HCT116 (cell line): ENCODE results near the gene SLC28A2. TPM values are rescaled to one million over a fixed set of nuclear protein-coding genes. Genes with fewer than 3 reads are reported as not detected.
"Not testable (repeated sequence)": the region's sequence is repeated elsewhere in the genome, so short reads cannot be mapped to it uniquely, and the experiment has no call there.

ENCODE experiments used
- ATAC-seq: fragments of 200-7000 bp; cut with Tn5 transposase; 2 replicates; pipeline ENCODE4 v1.9.1; 2020; ENCODE audit warnings: mild to moderate bottlenecking, moderate library complexity
- BruUV-seq: library from RNA; stranded (reverse); fragments of 400-500 nt; replicated peaks from 2 replicates; lab custom pipeline; 2021; lab: Mats Ljungman, UMichigan
- CTCF ChIA-PET: fragments of 300-600 bp; sonication (Branson Sonifier 250); formaldehyde crosslinking; loops from one replicate; lab custom pipeline; 2021; ENCODE audit warnings: antibody characterized with exemption; lab: Charles Lee
- POLR2A ChIA-PET: fragments of 300-600, 350-600 bp; sonication (Branson Sonifier 250); formaldehyde crosslinking; loops from one replicate; lab custom pipeline; 2021; ENCODE audit warnings: antibody characterized with exemption; lab: Charles Lee
- RAD21 ChIA-PET, 2 experiments: fragments of 300-600 bp; sonication (Branson Sonifier 250); formaldehyde crosslinking; loops; one replicate each; lab custom pipeline; 2023; ENCODE audit warnings: low total read pairs in 2 of 2; ENCODE audit not compliant: uncharacterized antibody in 2 of 2, unreplicated experiment in 2 of 2, low non-redundant PET in 1 of 2; lab: Charles Lee
- DNase-seq: peaks from one replicate; pipeline ENCODE4 v3.0.0-alpha.2; 2010; ENCODE audit warnings: low read depth, low spot score
- H2AFZ ChIP-seq: fragments of 200-600 bp; shearing (Covaris generic), sonication (generic); 2 replicates; pipeline ENCODE4 v1.6.1; 2017; ENCODE audit warnings: low read depth, mixed run types, mixed read lengths, antibody characterized with exemption, low read length; ENCODE audit not compliant: poor library complexity, severe bottlenecking
- H3K27ac ChIP-seq: 2 replicates; pipeline ENCODE4 v1.5.1; 2012; ENCODE audit warnings: low read depth, low read length
- H3K27me3 ChIP-seq: fragments of 200-600 bp; sonication (generic); 2 replicates; pipeline ENCODE4 v1.6.1; 2016; ENCODE audit warnings: mixed run types, low read length, mixed read lengths; ENCODE audit not compliant: insufficient read depth
- H3K36me3 ChIP-seq, 2 experiments: fragments of 200-500 bp in 1 of 2; fragments of 200-600 bp in 1 of 2; sonication (Bioruptor generic) in 1 of 2; sonication (generic) in 1 of 2; 2 replicates each; pipeline versions ENCODE4 v1.5.1 to v1.6.1; 2014 to 2016; ENCODE audit warnings: low read length in 2 of 2, inconsistent platforms in 1 of 2, mixed read lengths in 1 of 2, mixed run types in 1 of 2; ENCODE audit not compliant: insufficient read depth in 2 of 2, control insufficient read depth in 1 of 2
- H3K4me1 ChIP-seq, 2 experiments: fragments of 200-600 bp in 1 of 2; sonication (generic) in 1 of 2; 2 replicates each; pipeline versions ENCODE4 v1.5.1 to v1.6.1; 2012 to 2017; ENCODE audit warnings: low read length in 2 of 2, inconsistent platforms in 1 of 2, mild to moderate bottlenecking in 1 of 2, mixed read lengths in 1 of 2, mixed run types in 1 of 2, moderate library complexity in 1 of 2; ENCODE audit not compliant: insufficient read depth in 2 of 2, control insufficient read depth in 1 of 2
- H3K4me2 ChIP-seq: fragments of 200-600 bp; sonication (generic); 2 replicates; pipeline ENCODE4 v1.6.1; 2017; ENCODE audit warnings: mixed run types, low read length, mixed read lengths
- H3K4me3 ChIP-seq, 2 experiments: fragments of 200-600 bp in 1 of 2; sonication (generic) in 1 of 2; replicated peaks in 1 of 2; 2 replicates each; pipeline ENCODE4 v1.5.1; 2011 to 2016; ENCODE audit warnings: low read length in 2 of 2, control low read depth in 1 of 2, low read depth in 1 of 2, mild to moderate bottlenecking in 1 of 2, mixed read lengths in 1 of 2, mixed run types in 1 of 2
- H3K79me2 ChIP-seq: fragments of 200-600 bp; sonication (generic); 2 replicates; pipeline ENCODE4 v1.6.1; 2017; ENCODE audit warnings: mild to moderate bottlenecking, mixed run types, low read length, moderate library complexity, mixed read lengths; ENCODE audit not compliant: insufficient read depth
- H3K9ac ChIP-seq: fragments of 200-600 bp; sonication (generic); 2 replicates; pipeline ENCODE4 v1.6.1; 2016; ENCODE audit warnings: low read length, mixed read lengths
- H3K9me2 ChIP-seq: fragments of 200-600 bp; sonication (generic), shearing (Covaris generic); 2 replicates; pipeline ENCODE4 v1.6.1; 2017; ENCODE audit warnings: mixed run types, mild to moderate bottlenecking, moderate library complexity; ENCODE audit not compliant: insufficient read depth
- H3K9me3 ChIP-seq, 2 experiments: fragments of 200-500 bp in 1 of 2; fragments of 200-600 bp in 1 of 2; sonication (Bioruptor generic) in 1 of 2; sonication (generic) in 1 of 2; 2 replicates each; pipeline ENCODE4 v1.6.1; 2014 to 2017; ENCODE audit warnings: low read length in 2 of 2, mixed read lengths in 2 of 2, inconsistent platforms in 1 of 2, low read depth in 1 of 2, mild to moderate bottlenecking in 1 of 2, mixed run types in 1 of 2, moderate library complexity in 1 of 2; ENCODE audit not compliant: control insufficient read depth in 1 of 2, insufficient read depth in 1 of 2
- H4K20me1 ChIP-seq: fragments of 200-600 bp; sonication (generic), shearing (Covaris generic); 2 replicates; pipeline ENCODE4 v1.6.1; 2017; ENCODE audit warnings: mixed run types, mild to moderate bottlenecking, moderate library complexity; ENCODE audit not compliant: insufficient read depth
- CBX3 ChIP-seq: IDR thresholded peaks from 2 replicates; pipeline ENCODE4 v1.6.1; 2012; ENCODE audit warnings: low read depth
- ELF1 ChIP-seq: IDR thresholded peaks from 2 replicates; pipeline ENCODE4 v1.6.1; 2012; ENCODE audit warnings: low read depth, borderline replicate concordance
- FOSL1 ChIP-seq: IDR thresholded peaks from 2 replicates; pipeline ENCODE4 v1.6.1; 2012; ENCODE audit warnings: low read depth
- JUND ChIP-seq: IDR thresholded peaks from 2 replicates; pipeline ENCODE4 v1.6.1; 2012
- RAD21 ChIP-seq: IDR thresholded peaks from 2 replicates; pipeline ENCODE4 v1.6.1; 2012; ENCODE audit warnings: low read depth, mild to moderate bottlenecking
- SP1 ChIP-seq: IDR thresholded peaks from 2 replicates; pipeline ENCODE4 v1.6.1; 2012; ENCODE audit warnings: low read depth
- ZBTB33 ChIP-seq: IDR thresholded peaks from 2 replicates; pipeline ENCODE4 v1.6.1; 2011; ENCODE audit warnings: mild to moderate bottlenecking, low read length, moderate library complexity; ENCODE audit not compliant: insufficient replicate concordance; ENCODE audit errors: extremely low read depth
- intact Hi-C: fragments of 100-400 bp; cut with micrococcal nuclease; formaldehyde crosslinking; loops from 2 replicates; pipeline ENCODE4 v1.10.0; 2022
- total RNA-seq: library from RNA; stranded (reverse); gene quantifications from one replicate; pipeline ENCODE4 v1.2.1, GENCODE V29; 2021; ENCODE audit not compliant: unreplicated experiment

SLC28A2 gene
- total RNA-seq, 1 experiment from 2014 or later, result not detected

GRCh38 chr15:45288947-45289346 is 36.9 kb downstream of the SLC28A2 start (continued):
- TF ChIP-seq ELF1, result no peak
- TF ChIP-seq FOSL1, result no peak
- no peak for TF ChIP-seq RAD21
- TF ChIP-seq ZBTB33, result no peak

DNA sequence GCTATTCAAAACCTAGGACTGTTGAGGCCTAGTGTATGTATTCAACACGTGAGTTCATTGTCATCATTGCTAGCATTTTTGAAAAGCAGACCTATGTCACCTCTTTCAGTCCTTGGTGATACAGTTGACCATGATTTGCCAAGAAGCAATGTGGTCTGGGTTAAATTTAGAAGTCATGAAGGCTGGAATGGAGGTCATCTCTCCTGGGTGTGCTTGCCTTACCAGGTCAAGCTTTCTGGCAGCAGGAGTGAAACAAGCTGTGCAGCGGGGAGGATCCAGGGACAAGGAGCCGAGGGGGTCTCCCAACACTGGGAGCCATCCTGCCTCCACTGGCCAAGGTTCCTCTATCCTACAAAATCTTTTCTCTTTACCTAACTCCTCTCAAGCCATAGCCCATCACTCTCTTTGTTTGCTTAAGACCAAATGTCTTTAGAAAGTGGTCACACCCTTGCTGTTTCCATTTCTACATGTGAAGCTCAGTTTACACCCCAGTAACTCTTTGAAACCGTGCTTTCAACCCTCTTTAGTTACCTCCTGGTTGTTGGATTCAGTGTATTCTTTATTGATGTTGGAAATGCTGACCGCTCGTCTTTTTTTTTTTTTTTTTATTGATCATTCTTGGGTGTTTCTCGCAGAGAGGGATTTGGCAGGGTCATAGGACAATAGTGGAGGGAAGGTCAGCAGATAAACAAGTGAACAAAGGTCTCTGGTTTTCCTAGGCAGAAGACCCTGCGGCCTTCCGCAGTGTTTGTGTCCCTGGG is 40.0 kb downstream of the SLC28A2 start:
- no TSS peak for BruUV-seq
- H2AFZ ChIP-seq, result no peak overlapping the region
- ChIA-PET RAD21 (no interaction called here), POLR2A (no interaction called here), CTCF (no interaction called here)
- H3K79me2 ChIP-seq, result no peaks in the 10 kb centered on the region
- H3K9me3 ChIP-seq, result no peaks in the 10 kb centered on the region
- TF ChIP-seq SP1 (no peak), CBX3 (no peak), JUND (no peak), ZBTB33 (no peak)
- ATAC-seq (no peak), DNase-seq (no peak)
- H3K9ac ChIP-seq, result no peak overlapping the region
- H3K36me3 ChIP-seq, result no peaks in the 10 kb centered on the region
- no peaks in the 10 kb centered on the region for H3K9me2 ChIP-seq
- no peak overlapping the region for H3K4me2 ChIP-seq
- no peaks in the 10 kb centered on the region for H3K4me1 ChIP-seq
- no peaks in the 10 kb centered on the region for H4K20me1 ChIP-seq
- H3K27ac ChIP-seq, result no peak overlapping the region
- intact Hi-C loops, result no loop called here
- H3K27me3 ChIP-seq, result no peaks in the 10 kb centered on the region
- H3K4me3 ChIP-seq, result no peak overlapping the region

GRCh38 chr15:45293326-45293725 is 41.3 kb downstream of the SLC28A2 start:
- H3K9ac ChIP-seq, H3K4me1 ChIP-seq, H3K4me3 ChIP-seq, ATAC-seq, H3K79me2 ChIP-seq, H3K36me3 ChIP-seq, BruUV-seq, POLR2A ChIA-PET, H3K9me2 ChIP-seq, DNase-seq, H4K20me1 ChIP-seq, H2AFZ ChIP-seq, H3K4me2 ChIP-seq, H3K27ac ChIP-seq, RAD21 ChIA-PET, H3K9me3 ChIP-seq, intact Hi-C loops, H3K27me3 ChIP-seq, CTCF ChIA-PET: not testable (repeated sequence)

DNA sequence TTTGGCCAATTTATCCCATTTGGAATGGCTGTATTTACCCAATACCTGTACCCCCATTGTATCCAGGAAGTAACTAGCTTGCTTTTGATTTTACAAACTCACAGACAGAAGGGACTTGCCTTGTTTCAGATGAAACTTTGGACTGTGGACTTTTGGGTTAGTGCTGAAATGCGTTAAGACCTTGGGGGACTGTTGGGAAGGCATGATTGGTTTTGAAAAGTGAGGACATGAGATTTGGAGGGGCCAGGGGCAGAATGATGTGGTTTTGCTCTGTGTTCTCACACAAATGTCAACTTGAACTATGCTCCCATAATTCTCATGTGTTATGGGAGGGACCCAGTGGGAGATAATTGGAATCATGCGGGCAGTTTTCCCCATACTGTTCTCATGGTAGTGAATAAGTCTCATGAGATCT is 46.9 kb downstream of the SLC28A2 start:
- DNase-seq, H3K27me3 ChIP-seq, CTCF ChIA-PET, H3K27ac ChIP-seq, POLR2A ChIA-PET, RAD21 ChIA-PET, H3K4me3 ChIP-seq, H3K9ac ChIP-seq, BruUV-seq, ATAC-seq, intact Hi-C loops, H3K9me3 ChIP-seq, H3K36me3 ChIP-seq, H2AFZ ChIP-seq, H3K9me2 ChIP-seq, H3K79me2 ChIP-seq, H4K20me1 ChIP-seq, H3K4me1 ChIP-seq, H3K4me2 ChIP-seq: not testable (repeated sequence)
